ENCODE results near the gene PDGFRB.

Gene PDGFRB

DNA sequence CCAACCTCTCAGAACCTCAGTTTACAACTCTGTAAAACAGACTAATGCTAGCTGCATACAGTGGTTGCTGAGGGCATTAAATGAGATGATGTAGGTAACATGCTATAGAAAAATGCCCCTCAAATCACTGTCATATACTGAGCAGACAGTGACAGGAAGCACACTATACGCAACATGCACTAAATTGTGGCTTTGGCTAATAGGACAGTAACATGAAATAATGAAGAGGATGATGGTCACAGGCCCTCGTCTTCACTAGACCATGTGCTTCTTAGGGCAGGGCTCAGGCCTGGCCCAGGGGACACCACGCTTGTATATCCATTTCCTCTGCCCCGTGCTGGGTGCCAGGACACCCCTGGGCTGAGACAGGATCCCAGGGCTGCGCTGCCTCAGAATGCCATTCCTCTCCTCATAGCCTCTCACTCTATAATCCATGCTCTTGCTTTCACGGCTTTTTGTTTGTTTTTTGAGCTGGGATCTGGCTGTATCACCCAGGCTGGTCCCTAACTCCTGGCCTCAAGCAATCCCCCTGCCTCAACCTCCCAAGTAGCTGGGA, 88.2 kb downstream of the PDGFRB start:
- Histone ChIP-seq H3K27me3 (ENCODE audit: control insufficient read depth in 1 of 2, insufficient read depth in 2 of 2, low read length in 2 of 2) (no peaks in the 10 kb centered on the region), H3K9ac (ENCODE audit: low read depth in 1 of 2, low read length in 2 of 2) (no peak overlapping the region), H3K4me1 (ENCODE audit: control insufficient read depth in 1 of 2, insufficient read depth in 2 of 2, low read length in 2 of 2) (peaks cover 0 to 9% of the 10 kb centered on the region in 2 donors), H3K36me3 (ENCODE audit: control insufficient read depth in 1 of 2, insufficient read depth in 2 of 2, low read length in 2 of 2) (no peaks in the 10 kb centered on the region), H3K27ac (ENCODE audit: low read depth, low read length) (no peak overlapping the region), H3K4me3 (ENCODE audit: low read depth in 1 of 2, low read length in 2 of 2) (no peak overlapping the region), H3K9me3 (ENCODE audit: control insufficient read depth in 1 of 2, low read length in 2 of 2) (no peaks in the 10 kb centered on the region)

DNA sequence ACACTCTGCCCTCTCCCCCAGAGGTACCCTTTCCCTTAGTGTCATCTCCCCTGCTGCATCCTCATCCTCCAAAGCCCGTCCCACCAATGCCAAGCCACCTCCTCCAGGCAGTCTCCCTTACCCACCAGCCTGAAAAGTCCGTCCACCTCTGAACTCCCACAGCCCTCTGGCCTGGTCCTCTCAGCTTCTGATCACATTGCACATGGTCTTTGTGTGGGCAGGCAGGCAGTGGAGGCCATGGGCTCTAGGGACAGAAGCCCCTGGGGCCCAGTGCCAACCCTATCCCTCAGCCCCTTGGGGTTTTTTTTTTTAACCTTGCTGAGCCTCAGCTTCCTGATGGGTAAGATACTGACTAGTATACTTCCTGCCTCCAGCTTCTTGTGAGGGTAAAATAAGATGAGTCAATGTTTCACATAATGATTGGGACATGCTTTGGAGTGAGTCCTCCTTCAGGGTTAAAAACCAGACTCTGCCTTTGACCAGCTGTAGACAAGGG, 88.7 kb downstream of the PDGFRB start:
- H3K36me3 ChIP-seq (ENCODE audit: control insufficient read depth in 1 of 2, insufficient read depth in 2 of 2, low read length in 2 of 2) = no peaks in the 10 kb centered on the region
- H3K4me1 ChIP-seq (ENCODE audit: control insufficient read depth in 1 of 2, insufficient read depth in 2 of 2, low read length in 2 of 2) = peaks cover 0 to 9% of the 10 kb centered on the region in 2 donors
- H3K27me3 ChIP-seq (ENCODE audit: control insufficient read depth in 1 of 2, insufficient read depth in 2 of 2, low read length in 2 of 2) = no peaks in the 10 kb centered on the region
- H3K9me3 ChIP-seq (ENCODE audit: control insufficient read depth in 1 of 2, low read length in 2 of 2) = no peaks in the 10 kb centered on the region
- no peak overlapping the region for H3K4me3 ChIP-seq (ENCODE audit: low read depth in 1 of 2, low read length in 2 of 2)
- H3K27ac ChIP-seq (ENCODE audit: low read depth, low read length) = no peak overlapping the region
- no peak overlapping the region for H3K9ac ChIP-seq (ENCODE audit: low read depth in 1 of 2, low read length in 2 of 2)

DNA sequence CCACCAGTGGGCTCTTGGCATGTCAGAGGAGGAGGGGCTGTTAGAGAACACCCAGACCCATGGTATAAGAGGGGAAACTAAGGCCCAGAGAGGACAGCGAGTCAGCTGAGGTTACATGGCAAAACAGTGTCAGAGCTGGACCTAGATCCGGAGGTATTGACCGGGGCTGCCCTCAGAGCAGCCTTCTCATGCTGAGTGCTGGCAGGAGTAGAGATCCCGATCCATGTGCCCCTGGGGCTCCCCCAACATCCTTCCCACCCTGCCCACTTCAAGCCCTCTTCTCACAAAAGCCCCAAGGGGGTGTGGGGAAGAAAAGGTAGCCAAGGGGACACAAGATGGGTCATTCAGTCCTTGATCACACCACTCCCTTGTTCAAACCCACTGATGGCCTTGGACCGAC, 89.2 kb downstream of the PDGFRB start:
- no peak overlapping the region for H3K9ac ChIP-seq (ENCODE audit: low read depth in 1 of 2, low read length in 2 of 2)
- H3K27me3 ChIP-seq (ENCODE audit: control insufficient read depth in 1 of 2, insufficient read depth in 2 of 2, low read length in 2 of 2) = no peaks in the 10 kb centered on the region
- H3K9me3 ChIP-seq (ENCODE audit: control insufficient read depth in 1 of 2, low read length in 2 of 2) = no peaks in the 10 kb centered on the region
- H3K27ac ChIP-seq (ENCODE audit: low read depth, low read length) = no peak overlapping the region
- H3K4me1 ChIP-seq (ENCODE audit: control insufficient read depth in 1 of 2, insufficient read depth in 2 of 2, low read length in 2 of 2) = peaks cover 0 to 9% of the 10 kb centered on the region in 2 donors
- no peaks in the 10 kb centered on the region for H3K36me3 ChIP-seq (ENCODE audit: control insufficient read depth in 1 of 2, insufficient read depth in 2 of 2, low read length in 2 of 2)
- no peak overlapping the region for H3K4me3 ChIP-seq (ENCODE audit: low read depth in 1 of 2, low read length in 2 of 2)

DNA sequence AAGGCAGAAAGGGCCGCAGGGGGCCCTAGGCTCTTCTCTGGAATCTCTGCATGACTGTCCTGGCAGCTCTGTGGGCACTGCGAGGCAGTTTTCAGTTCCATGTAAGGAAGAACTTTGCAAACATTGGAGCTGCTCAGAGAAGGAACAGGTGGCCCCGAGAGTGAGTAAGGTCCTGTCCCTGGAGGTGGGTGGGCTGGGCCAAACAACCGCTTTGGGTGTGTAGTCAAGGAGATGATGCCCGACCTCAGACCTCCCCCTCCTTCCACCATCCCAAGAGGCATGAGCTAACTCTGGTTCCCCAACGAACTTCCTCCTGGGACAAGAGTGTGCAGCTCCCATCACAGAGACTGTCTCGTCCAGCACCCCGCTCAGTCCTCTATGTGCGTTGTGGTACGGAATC, 89.8 kb downstream of the PDGFRB start:
- Histone ChIP-seq H3K9me3 (ENCODE audit: control insufficient read depth in 1 of 2, low read length in 2 of 2) (no peaks in the 10 kb centered on the region), H3K4me3 (ENCODE audit: low read depth in 1 of 2, low read length in 2 of 2) (no peak overlapping the region), H3K4me1 (ENCODE audit: control insufficient read depth in 1 of 2, insufficient read depth in 2 of 2, low read length in 2 of 2) (peaks cover 0 to 9% of the 10 kb centered on the region in 2 donors), H3K36me3 (ENCODE audit: control insufficient read depth in 1 of 2, insufficient read depth in 2 of 2, low read length in 2 of 2) (no peaks in the 10 kb centered on the region), H3K27me3 (ENCODE audit: control insufficient read depth in 1 of 2, insufficient read depth in 2 of 2, low read length in 2 of 2) (no peaks in the 10 kb centered on the region), H3K27ac (ENCODE audit: low read depth, low read length) (no peak overlapping the region), H3K9ac (ENCODE audit: low read depth in 1 of 2, low read length in 2 of 2) (no peak overlapping the region)

DNA sequence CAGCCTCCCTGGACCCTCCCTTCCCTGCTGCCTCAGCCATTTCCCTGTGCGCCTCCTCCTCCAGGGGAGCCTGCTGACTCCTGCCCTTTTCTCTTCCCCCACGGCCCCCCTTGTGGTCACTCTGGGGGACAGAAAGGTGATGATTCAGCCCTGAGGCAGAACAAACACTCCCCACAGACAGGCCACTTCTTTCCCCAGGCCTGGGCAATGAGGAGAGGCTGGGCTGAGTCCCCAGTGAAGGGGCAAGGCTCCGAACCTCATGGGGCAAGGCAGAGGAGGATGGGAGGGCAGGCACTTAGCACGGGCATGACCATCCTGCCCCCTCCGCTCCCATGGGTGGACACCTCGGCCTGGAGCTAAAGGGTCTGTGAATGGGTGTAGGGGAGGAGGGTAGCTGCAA, 90.3 kb downstream of the PDGFRB start:
- no peaks in the 10 kb centered on the region for H3K36me3 ChIP-seq (ENCODE audit: control insufficient read depth in 1 of 2, insufficient read depth in 2 of 2, low read length in 2 of 2)
- no peaks in the 10 kb centered on the region for H3K9me3 ChIP-seq (ENCODE audit: control insufficient read depth in 1 of 2, low read length in 2 of 2)
- no peak overlapping the region for H3K9ac ChIP-seq (ENCODE audit: low read depth in 1 of 2, low read length in 2 of 2)
- peaks cover 0 to 9% of the 10 kb centered on the region in 2 donors for H3K4me1 ChIP-seq (ENCODE audit: control insufficient read depth in 1 of 2, insufficient read depth in 2 of 2, low read length in 2 of 2)
- H3K27ac ChIP-seq (ENCODE audit: low read depth, low read length) = peak overlapping the region; percentile 3
- no peak overlapping the region for H3K4me3 ChIP-seq (ENCODE audit: low read depth in 1 of 2, low read length in 2 of 2)
- no peaks in the 10 kb centered on the region for H3K27me3 ChIP-seq (ENCODE audit: control insufficient read depth in 1 of 2, insufficient read depth in 2 of 2, low read length in 2 of 2)

DNA sequence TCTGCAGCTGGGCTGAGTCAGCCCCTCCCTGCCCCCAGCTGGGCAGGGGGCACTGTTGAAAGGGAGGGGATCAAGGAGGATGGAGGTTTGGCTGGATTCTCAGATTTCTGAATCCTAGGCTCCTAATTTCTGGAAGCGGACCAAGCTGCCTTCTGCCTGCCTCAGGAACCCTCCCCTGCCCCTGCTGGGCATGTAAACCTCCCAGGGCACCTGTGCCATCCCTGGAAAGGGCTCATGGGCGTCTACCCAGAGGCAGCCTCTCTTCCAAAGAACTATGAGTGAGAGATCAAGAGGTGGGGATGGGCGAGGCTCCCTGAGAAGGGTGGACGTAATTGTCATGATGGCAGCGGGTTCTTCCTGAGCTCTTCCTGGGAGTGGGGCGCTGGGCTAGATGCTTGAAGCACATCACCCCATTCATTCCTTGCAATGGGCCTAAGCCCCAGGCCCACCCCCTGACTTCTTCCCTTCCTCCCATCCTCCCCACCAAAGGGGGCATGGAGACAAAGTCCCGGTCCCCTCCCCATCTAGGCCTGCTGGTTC, 90.9 kb downstream of the PDGFRB start:
- no peaks in the 10 kb centered on the region for H3K36me3 ChIP-seq (ENCODE audit: control insufficient read depth in 1 of 2, insufficient read depth in 2 of 2, low read length in 2 of 2)
- no peak overlapping the region for H3K4me3 ChIP-seq (ENCODE audit: low read depth in 1 of 2, low read length in 2 of 2)
- H3K9me3 ChIP-seq (ENCODE audit: control insufficient read depth in 1 of 2, low read length in 2 of 2) = no peaks in the 10 kb centered on the region
- H3K27ac ChIP-seq (ENCODE audit: low read depth, low read length) = no peak overlapping the region
- H3K27me3 ChIP-seq (ENCODE audit: control insufficient read depth in 1 of 2, insufficient read depth in 2 of 2, low read length in 2 of 2) = no peaks in the 10 kb centered on the region
- no peak overlapping the region for H3K9ac ChIP-seq (ENCODE audit: low read depth in 1 of 2, low read length in 2 of 2)
- H3K4me1 ChIP-seq (ENCODE audit: control insufficient read depth in 1 of 2, insufficient read depth in 2 of 2, low read length in 2 of 2) = peaks cover 0 to 9% of the 10 kb centered on the region in 2 donors
